ENCODE data around the gene ANKRD23. TPM values are rescaled to one million over a fixed set of nuclear protein-coding genes. Genes with fewer than 3 reads are reported as not detected.

ANKRD23 gene
- polyA plus RNA-seq, 1 of the 3 experiments (the other 2 are of a cell fraction), result 3.1 TPM

- Histone ChIP-seq H3K9ac (no peak overlapping the region), H3K4me1 (ENCODE audit: control insufficient read depth in 1 of 2, insufficient read depth in 2 of 2, low read depth in 1 of 2, low read length in 1 of 2) (peaks cover 7 to 11% of the 10 kb centered on the region in 2 experiments; a peak in 2 of 4 replicates), H3K79me2 (ENCODE audit: insufficient read depth) (no peaks in the 10 kb centered on the region), H3K9me2 (no peaks in the 10 kb centered on the region), H3K9me3 (no peaks in the 10 kb centered on the region), H2AFZ (ENCODE audit: low read depth) (no peak overlapping the region), H3F3A (replicated peaks; ENCODE audit: insufficient read depth) (no peaks in the 10 kb centered on the region), H3K4me3 (ENCODE audit: low read depth in 2 of 2, low read length in 1 of 2) (no peak overlapping the region), H3K4me2 (no peak overlapping the region), H3K27me3 (ENCODE audit: insufficient read depth) (no peaks in the 10 kb centered on the region), H4K20me1 (ENCODE audit: insufficient read depth) (no peaks in the 10 kb centered on the region), H3K27ac (ENCODE audit: low read depth in 2 of 2, low read length in 1 of 2) (no peak overlapping the region), H3K36me3 (replicated peaks in 1 of 2; ENCODE audit: control insufficient read depth in 1 of 2, insufficient read depth in 2 of 2, low read length in 1 of 2) (no peaks in the 10 kb centered on the region)
- TF ChIP-seq NFIC (IDR thresholded peaks at IDR 0.05; ENCODE audit: borderline replicate concordance), result no peak
- TF ChIP-seq FOSL2 (IDR thresholded peaks at IDR 0.05; ENCODE audit: borderline replicate concordance, low read depth), result no peak
- TF ChIP-seq EP300 (IDR thresholded peaks at IDR 0.05; ENCODE audit: borderline replicate concordance in 1 of 2, low read depth in 1 of 2, low read length in 1 of 2), result no peak
- TF ChIP-seq, protein P1, sequence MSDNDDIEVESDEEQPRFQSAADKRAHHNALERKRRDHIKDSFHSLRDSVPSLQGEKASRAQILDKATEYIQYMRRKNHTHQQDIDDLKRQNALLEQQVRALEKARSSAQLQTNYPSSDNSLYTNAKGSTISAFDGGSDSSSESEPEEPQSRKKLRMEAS (IDR thresholded peaks at IDR 0.05; ENCODE audit: low read depth), result no peak
- TF ChIP-seq TCF12 (IDR thresholded peaks at IDR 0.05), result no peak
- POLR2A ChIA-PET, result no interaction called here
- DNase-seq, result no peak
- WGBS (ENCODE audit: low lambda C conversion rate), result 85% methylated on average over 16 of the region's 17 CpGs
- CTCF ChIA-PET, result interaction anchor here (0.6 kb wide), 1 partner anchor 23 kb away, joined by 3 read pairs; the partner anchor contains the start of gene CNNM3
These were observed 50.8 kb downstream of the ANKRD23 start for GRCh38 chr2:96792772-96793749.

GRCh38 chr2:96789245-96789617 lies 54.6 kb downstream of the ANKRD23 start:
- Histone ChIP-seq H3K4me3 (ENCODE audit: low read depth in 2 of 2, low read length in 1 of 2) (no peak overlapping the region), H3K9me3 (no peaks in the 10 kb centered on the region), H3K27ac (ENCODE audit: low read depth in 2 of 2, low read length in 1 of 2) (no peak overlapping the region), H4K20me1 (ENCODE audit: insufficient read depth) (no peaks in the 10 kb centered on the region), H3F3A (replicated peaks; ENCODE audit: insufficient read depth) (peaks cover 14% of the 10 kb centered on the region), H2AFZ (ENCODE audit: low read depth) (no peak overlapping the region), H3K27me3 (ENCODE audit: insufficient read depth) (no peaks in the 10 kb centered on the region), H3K9ac (no peak overlapping the region), H3K4me2 (no peak overlapping the region), H3K36me3 (replicated peaks in 1 of 2; ENCODE audit: control insufficient read depth in 1 of 2, insufficient read depth in 2 of 2, low read length in 1 of 2) (no peaks in the 10 kb centered on the region), H3K4me1 (ENCODE audit: control insufficient read depth in 1 of 2, insufficient read depth in 2 of 2, low read depth in 1 of 2, low read length in 1 of 2) (peaks cover 11 to 16% of the 10 kb centered on the region in 2 experiments; a peak in 2 of 4 replicates), H3K79me2 (ENCODE audit: insufficient read depth) (no peaks in the 10 kb centered on the region), H3K9me2 (no peaks in the 10 kb centered on the region)
- WGBS (ENCODE audit: low lambda C conversion rate), result 88% methylated on average over 5 of the region's 6 CpGs
- no peak for DNase-seq
- no peak for TF ChIP-seq TAF1 (IDR thresholded peaks at IDR 0.05; ENCODE audit: borderline replicate concordance, low read depth, low read length)
- no peak for TF ChIP-seq ELF1 (IDR thresholded peaks at IDR 0.05)
- no peak for TF ChIP-seq REST (IDR thresholded peaks at IDR 0.05; ENCODE audit: low read depth, low read length)
- TF ChIP-seq RXRA (IDR thresholded peaks at IDR 0.05; ENCODE audit: borderline replicate concordance, low read depth), result no peak
- no peak for TF ChIP-seq RCOR1 (IDR thresholded peaks at IDR 0.05; ENCODE audit: low read length)
- TF ChIP-seq MEF2A (IDR thresholded peaks at IDR 0.05; ENCODE audit: borderline replicate concordance, low read depth), result no peak
- ChIA-PET POLR2A (no interaction called here), CTCF (interaction anchor here (1.5 to 9.3 kb wide), 2 partner anchors 27 to 28 kb away, joined by 3 to 58 read pairs; partner anchors contain the start of genes CNNM3 and CNNM4)
